Left kidney (tissue), 1 donor: Measurements from ENCODE around the gene SOD2. TPM values are rescaled to one million over a fixed set of nuclear protein-coding genes. Genes with fewer than 3 reads are reported as not detected.

Source experiments
- polyA plus RNA-seq: library from polyadenylated mRNA; unstranded; fragments of 120-200 nt; gene quantifications from one replicate; pipeline ENCODE4 v1.2.1, GENCODE V29; 2013; ENCODE audit not compliant: insufficient read length

Gene SOD2
- polyA plus RNA-seq, 1 donor: 121 TPM

Other genes with a start within 250 kb of the SOD2 start
- gene WTAP, start 34.3 kb upstream of the SOD2 start, polyA plus RNA-seq: 154 TPM
- gene ACAT2, start 68.8 kb upstream of the SOD2 start, polyA plus RNA-seq: 46.2 TPM
- gene TCP1, start 96.4 kb upstream of the SOD2 start, polyA plus RNA-seq: 298 TPM
- gene MRPL18, start 97.2 kb upstream of the SOD2 start, polyA plus RNA-seq: 55.6 TPM
- gene PNLDC1, start 107.0 kb upstream of the SOD2 start, polyA plus RNA-seq: 0.07 TPM
- 0.03 TPM for gene MAS1, start 197.7 kb upstream of the SOD2 start, polyA plus RNA-seq